GM23338 (cell line): ENCODE results near the gene PPP4R3A. TPM values are rescaled to one million over a fixed set of nuclear protein-coding genes. Genes with fewer than 3 reads are reported as not detected.

ENCODE experiments used
- ATAC-seq: fragments of 200-7000 bp; cut with Tn5 transposase; 3 replicates; pipeline ENCODE4 v1.9.1; 2020
- DNase-seq: peaks from one replicate; pipeline ENCODE4 v3.0.0-alpha.2; 2015; ENCODE audit warnings: low spot score
- H2AFZ ChIP-seq: fragments of 200-600 bp; sonication (generic); 2 replicates; pipeline ENCODE4 v1.8.0; 2016; ENCODE audit warnings: antibody characterized with exemption, mild to moderate bottlenecking, moderate library complexity
- H3F3A ChIP-seq: fragments of 200-600 bp; sonication (generic); replicated peaks from 2 replicates; pipeline ENCODE4 v1.8.0; 2017; ENCODE audit warnings: antibody characterized with exemption, mixed run types, low read depth
- H3K27ac ChIP-seq: fragments of 200-600 bp; sonication (generic); 2 replicates; pipeline ENCODE4 v1.6.1; 2016; ENCODE audit warnings: low read depth
- H3K27me3 ChIP-seq: fragments of 200-600 bp; sonication (generic); 2 replicates; pipeline ENCODE4 v1.8.0; 2016; ENCODE audit warnings: mild to moderate bottlenecking, mixed run types, moderate library complexity; ENCODE audit not compliant: insufficient read depth
- H3K36me3 ChIP-seq: fragments of 200-600 bp; sonication (generic); 2 replicates; pipeline ENCODE4 v1.8.0; 2016; ENCODE audit warnings: mild to moderate bottlenecking; ENCODE audit not compliant: insufficient read depth
- H3K4me1 ChIP-seq: fragments of 200-600 bp; sonication (generic); 2 replicates; pipeline ENCODE4 v1.8.0; 2016; ENCODE audit warnings: mild to moderate bottlenecking, moderate library complexity; ENCODE audit not compliant: insufficient read depth
- H3K4me2 ChIP-seq: fragments of 200-600 bp; sonication (generic); 2 replicates; pipeline ENCODE4 v1.7.1; 2017; ENCODE audit warnings: mixed run types
- H3K4me3 ChIP-seq: fragments of 200-600 bp; sonication (generic); 2 replicates; pipeline ENCODE4 v1.6.1; 2016; ENCODE audit warnings: mixed run types
- H3K79me2 ChIP-seq: fragments of 200-600 bp; sonication (generic); replicated peaks from 2 replicates; pipeline ENCODE4 v1.8.0; 2017; ENCODE audit warnings: mild to moderate bottlenecking; ENCODE audit not compliant: insufficient read depth
- H3K9me2 ChIP-seq: fragments of 200-600 bp; sonication (generic); 2 replicates; pipeline ENCODE4 v1.8.0; 2017; ENCODE audit not compliant: insufficient read depth
- H4K20me1 ChIP-seq: fragments of 200-600 bp; sonication (generic); replicated peaks from 2 replicates; pipeline ENCODE4 v1.8.0; 2017; ENCODE audit warnings: mild to moderate bottlenecking; ENCODE audit not compliant: insufficient read depth
- H3K27ac Mint-ChIP-seq: 2 replicates; pipeline ENCODE4 v1.8.0; 2020; ENCODE audit warnings: inconsistent platforms, mild to moderate bottlenecking, moderate library complexity, mixed read lengths
- H3K27me3 Mint-ChIP-seq: 3 replicates; pipeline ENCODE4 v1.8.0; 2022; ENCODE audit warnings: low read depth, mild to moderate bottlenecking, moderate library complexity, mixed read lengths, inconsistent platforms; ENCODE audit not compliant: insufficient read depth, poor library complexity
- H3K36me3 Mint-ChIP-seq: 3 replicates; pipeline ENCODE4 v1.8.0; 2021; ENCODE audit warnings: low read depth, mild to moderate bottlenecking, inconsistent platforms, moderate library complexity, mixed read lengths
- H3K4me1 Mint-ChIP-seq: 3 replicates; pipeline ENCODE4 v1.8.0; 2020; ENCODE audit warnings: mild to moderate bottlenecking, inconsistent platforms, mixed read lengths
- H3K4me3 Mint-ChIP-seq: 3 replicates; pipeline ENCODE4 v1.8.0; 2021; ENCODE audit warnings: moderate library complexity, mild to moderate bottlenecking, inconsistent platforms, mixed read lengths
- H3K9me3 Mint-ChIP-seq: 3 replicates; pipeline ENCODE4 v1.8.0; 2020; ENCODE audit warnings: moderate library complexity, mild to moderate bottlenecking, inconsistent platforms, mixed read lengths
- CREB1 ChIP-seq: fragments of 250-450 bp; sonication (Bioruptor Pico); IDR thresholded peaks from 2 replicates; pipeline ENCODE4 v1.5.0; 2020; ENCODE audit warnings: low read depth, mild to moderate bottlenecking, moderate library complexity
- ETS1 ChIP-seq: IDR thresholded peaks from 2 replicates; pipeline ENCODE4 v1.6.1; 2016; ENCODE audit warnings: antibody characterized with exemption
- EZH2phosphoT487 ChIP-seq: fragments of 200-600 bp; sonication (generic); IDR thresholded peaks from one replicate; pipeline ENCODE4 v1.8.1; 2018; ENCODE audit warnings: antibody characterized with exemption; ENCODE audit not compliant: unreplicated experiment
- POLR2AphosphoS5 ChIP-seq: IDR thresholded peaks from 2 replicates; pipeline ENCODE4 v1.6.1; 2016; ENCODE audit warnings: antibody characterized with exemption, low read depth
- ZNF114 ChIP-seq: fragments of 250-450 bp; sonication (Bioruptor Pico); IDR thresholded peaks from 2 replicates; pipeline ENCODE4 v1.5.0; 2020; ENCODE audit warnings: mild to moderate bottlenecking, moderate library complexity
- ZNF331 ChIP-seq: fragments of 250-450 bp; sonication (Bioruptor Pico); IDR thresholded peaks from 2 replicates; pipeline ENCODE4 v1.5.0; 2020; ENCODE audit warnings: low read depth, mild to moderate bottlenecking, moderate library complexity
- ZNF462 ChIP-seq: fragments of 250-450 bp; sonication (Bioruptor Pico); IDR thresholded peaks from 2 replicates; pipeline ENCODE4 v1.5.0; 2020; ENCODE audit warnings: mild to moderate bottlenecking, moderate library complexity
- polyA plus RNA-seq: library from polyadenylated mRNA; unstranded; fragments of >200 nt; fragmentation: Nextera tagmentation; extraction: Ambion mirVana; gene quantifications from 2 replicates; pipeline ENCODE4 v1.2.1, GENCODE V29; 2016
- total RNA-seq: library from RNA; depleted of rRNA; stranded (reverse); fragments of >200 nt; shearing (Covaris generic); gene quantifications from 2 replicates; pipeline ENCODE4 v1.2.3, GENCODE V29; 2014
- TF ChIP-seq, protein P1 (sequence below), 2 experiments: fragments of 200-600 bp in 1 of 2; sonication (generic) in 1 of 2; conservative IDR thresholded peaks; 2 replicates each; pipeline versions ENCODE4 v1.5.1 to v1.6.1; 2016 to 2017; ENCODE audit warnings: antibody characterized with exemption in 2 of 2, low read depth in 2 of 2, mild to moderate bottlenecking in 2 of 2, moderate library complexity in 1 of 2

Gene PPP4R3A
- total and polyA plus RNA-seq, 2 experiments from 2014 or later, result 50.3 to 128 TPM

GRCh38 chr14:91548108-91548507 lies 38.0 kb upstream of the PPP4R3A start (continued):
- no peak for TF ChIP-seq ZNF462 (CRISPR knock-in tag)
- TF ChIP-seq EZH2phosphoT487, result no peak
- no peak for TF ChIP-seq CREB1
- TF ChIP-seq ZNF331, result no peak
- no peak for TF ChIP-seq POLR2AphosphoS5
- TF ChIP-seq ZNF114 (CRISPR knock-in tag), result no peak

DNA sequence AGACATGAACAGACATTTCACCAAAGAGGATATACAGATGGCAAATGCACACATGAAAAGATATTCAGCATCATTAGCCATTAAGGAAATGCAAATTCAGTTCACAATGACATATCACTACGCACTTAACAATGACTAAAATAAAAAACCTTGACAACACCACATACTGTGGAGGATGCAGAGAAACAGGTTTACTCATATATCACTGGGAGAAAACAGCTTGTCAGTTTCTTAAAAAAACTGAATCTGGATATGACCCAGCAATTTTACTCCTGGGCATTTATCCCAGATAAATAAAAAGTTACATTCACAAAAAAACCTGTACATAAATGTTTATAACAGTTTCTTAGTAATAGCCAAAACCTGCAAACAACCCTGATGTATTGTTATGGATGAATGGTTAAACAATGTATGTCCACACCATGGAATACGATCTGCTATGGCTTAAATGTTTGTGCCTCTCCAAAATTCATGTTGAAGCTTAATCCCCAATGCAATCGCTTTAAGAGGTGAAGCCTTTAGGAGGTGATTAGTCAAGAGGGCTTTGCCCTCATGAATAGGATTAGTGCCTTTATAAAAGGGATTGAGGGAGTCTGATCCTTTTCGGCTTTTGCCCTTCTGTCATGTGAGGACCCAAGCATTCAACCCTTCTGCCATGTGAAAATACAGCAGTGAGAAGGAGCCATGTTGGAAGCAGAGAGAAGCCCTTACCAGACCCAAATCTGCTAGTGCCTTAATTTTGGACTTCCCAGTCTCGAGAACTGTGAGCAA lies 36.0 kb upstream of the PPP4R3A start:
- no peaks in the 10 kb centered on the region for H3K4me1 ChIP-seq
- Mint-ChIP-seq H3K4me3 (no peak overlapping the region), H3K4me1 (no peaks in the 10 kb centered on the region), H3K9me3 (peaks cover 8% of the 10 kb centered on the region; the same call in 2 of the 3 replicates), H3K27me3 (peaks cover 3% of the 10 kb centered on the region), H3K27ac (no peak overlapping the region; the same call in 1 of the 2 replicates), H3K36me3 (no peaks in the 10 kb centered on the region)
- DNase-seq (peak; percentile 5), ATAC-seq (no peak)
- no peaks in the 10 kb centered on the region for H3K36me3 ChIP-seq
- H3K4me3 ChIP-seq, result no peak overlapping the region
- no peaks in the 10 kb centered on the region for H3K27me3 ChIP-seq
- H3F3A ChIP-seq, result no peaks in the 10 kb centered on the region
- no peak overlapping the region for H2AFZ ChIP-seq
- H4K20me1 ChIP-seq, result no peaks in the 10 kb centered on the region
- H3K27ac ChIP-seq, result no peak overlapping the region
- no peaks in the 10 kb centered on the region for H3K79me2 ChIP-seq
- no peak overlapping the region for H3K4me2 ChIP-seq
- no peaks in the 10 kb centered on the region for H3K9me2 ChIP-seq
- TF ChIP-seq ETS1 (no peak), ZNF114 (CRISPR knock-in tag) (no peak), EZH2phosphoT487 (no peak), POLR2AphosphoS5 (no peak)
- TF ChIP-seq, protein P1, sequence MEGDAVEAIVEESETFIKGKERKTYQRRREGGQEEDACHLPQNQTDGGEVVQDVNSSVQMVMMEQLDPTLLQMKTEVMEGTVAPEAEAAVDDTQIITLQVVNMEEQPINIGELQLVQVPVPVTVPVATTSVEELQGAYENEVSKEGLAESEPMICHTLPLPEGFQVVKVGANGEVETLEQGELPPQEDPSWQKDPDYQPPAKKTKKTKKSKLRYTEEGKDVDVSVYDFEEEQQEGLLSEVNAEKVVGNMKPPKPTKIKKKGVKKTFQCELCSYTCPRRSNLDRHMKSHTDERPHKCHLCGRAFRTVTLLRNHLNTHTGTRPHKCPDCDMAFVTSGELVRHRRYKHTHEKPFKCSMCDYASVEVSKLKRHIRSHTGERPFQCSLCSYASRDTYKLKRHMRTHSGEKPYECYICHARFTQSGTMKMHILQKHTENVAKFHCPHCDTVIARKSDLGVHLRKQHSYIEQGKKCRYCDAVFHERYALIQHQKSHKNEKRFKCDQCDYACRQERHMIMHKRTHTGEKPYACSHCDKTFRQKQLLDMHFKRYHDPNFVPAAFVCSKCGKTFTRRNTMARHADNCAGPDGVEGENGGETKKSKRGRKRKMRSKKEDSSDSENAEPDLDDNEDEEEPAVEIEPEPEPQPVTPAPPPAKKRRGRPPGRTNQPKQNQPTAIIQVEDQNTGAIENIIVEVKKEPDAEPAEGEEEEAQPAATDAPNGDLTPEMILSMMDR (conservative IDR thresholded peaks at IDR 0.05; ENCODE audit: low read depth in 2 of 2), result no peak
